H1 (cell line): ENCODE data around the gene GALNT9. TPM values are rescaled to one million over a fixed set of nuclear protein-coding genes. Genes with fewer than 3 reads are reported as not detected.

ENCODE experiments used
- CHD7 ChIP-seq: fragments of 300-600 bp; sonication (generic); IDR thresholded peaks from 2 replicates; pipeline ENCODE4 v1.7.1; 2012; ENCODE audit warnings: low read length, moderate library complexity, mild to moderate bottlenecking, inconsistent platforms; ENCODE audit not compliant: insufficient replicate concordance
- E2F6 ChIP-seq: IDR thresholded peaks from 2 replicates; pipeline ENCODE4 v1.6.1; 2012; ENCODE audit warnings: inconsistent platforms
- EP300 ChIP-seq, 2 experiments: IDR thresholded peaks; 1 replicate in 1 of 2; 2 replicates in 1 of 2; pipeline ENCODE4 v1.6.1; 2011 to 2012; ENCODE audit warnings: low read depth in 2 of 2, low read length in 2 of 2, mild to moderate bottlenecking in 2 of 2, borderline replicate concordance in 1 of 2, inconsistent platforms in 1 of 2, moderate library complexity in 1 of 2
- GTF2F1 ChIP-seq: IDR thresholded peaks from 2 replicates; pipeline ENCODE4 v1.6.1; 2012; ENCODE audit warnings: low read depth, low read length, improper control_type of control experiment, borderline replicate concordance
- HDAC2 ChIP-seq, 2 experiments: fragments of 300-600 bp in 1 of 2; sonication (generic) in 1 of 2; IDR thresholded peaks; 2 replicates each; pipeline ENCODE4 v1.6.1; 2011 to 2012; ENCODE audit warnings: low read depth in 2 of 2, low read length in 2 of 2, mild to moderate bottlenecking in 2 of 2, moderate library complexity in 2 of 2, borderline replicate concordance in 1 of 2, inconsistent platforms in 1 of 2
- JUND ChIP-seq: IDR thresholded peaks from 2 replicates; pipeline ENCODE4 v1.6.1; 2011; ENCODE audit warnings: mild to moderate bottlenecking, improper control_type of control experiment, low read length
- TEAD4 ChIP-seq: IDR thresholded peaks from 2 replicates; pipeline ENCODE4 v1.6.1; 2012; ENCODE audit warnings: low read depth, low read length, inconsistent platforms, mixed read lengths
- polyA plus RNA-seq, 7 experiments: library from polyadenylated mRNA; depleted of rRNA in 3 of 7; stranded (reverse) in 5 of 7; unstranded in 2 of 7; fragments of >200 nt in 5 of 7; fragments of 200-250 nt in 2 of 7; gene quantifications; 1 replicate in 5 of 7; 2 replicates in 1 of 7; 4 replicates in 1 of 7; pipeline versions ENCODE4 v1.2.1 to v1.2.3, GENCODE V29; 2011 to 2013; ENCODE audit warnings: missing spikeins in 2 of 7, mixed read lengths in 2 of 7
- total RNA-seq: library from RNA; stranded (reverse); fragmentation: NEBNext Ultra II Directional; extraction: Animal tissue kit (Norgen Biotek cat#: 25700); gene quantifications from 2 replicates; pipeline ENCODE4 v1.2.1, GENCODE V29; 2021

Gene GALNT9
- total and polyA plus RNA-seq, 2 of the 8 experiments (the other 6 are each of a cell fraction or from before 2014, with no cell fraction given): 2.0 to 3.6 TPM

- TF ChIP-seq CHD7 (no peak), EP300 (IDR thresholded peaks at IDR 0.05; ENCODE audit: borderline replicate concordance in 1 of 2, low read depth in 2 of 2, low read length in 2 of 2) (no peak), JUND (no peak), HDAC2 (IDR thresholded peaks at IDR 0.05; ENCODE audit: borderline replicate concordance in 1 of 2, low read depth in 2 of 2, low read length in 2 of 2) (no peak), TEAD4 (no peak), E2F6 (no peak), GTF2F1 (no peak)
These were observed 1.1 kb upstream of the GALNT9 start (continued) for GRCh38 chr12:132330549-132330881.
